Stimulated activated CD4-positive, alpha-beta T cell treated with anti-CD3 and anti-CD28 coated beads, Interleukin-15, amount 100 ng/mL, for 1 hour (primary cell): ENCODE data around the gene TUBD1.
"Not testable (repeated sequence)": the region's sequence is repeated elsewhere in the genome, so short reads cannot be mapped to it uniquely, and the experiment has no call there.

Source experiments
- DNase-seq, 2 donors: peaks; one replicate each; pipeline ENCODE4 v3.0.0-alpha.2; 2020; ENCODE audit warnings: low read depth in 1 of 2, low spot score in 1 of 2

TUBD1 gene, protein sequence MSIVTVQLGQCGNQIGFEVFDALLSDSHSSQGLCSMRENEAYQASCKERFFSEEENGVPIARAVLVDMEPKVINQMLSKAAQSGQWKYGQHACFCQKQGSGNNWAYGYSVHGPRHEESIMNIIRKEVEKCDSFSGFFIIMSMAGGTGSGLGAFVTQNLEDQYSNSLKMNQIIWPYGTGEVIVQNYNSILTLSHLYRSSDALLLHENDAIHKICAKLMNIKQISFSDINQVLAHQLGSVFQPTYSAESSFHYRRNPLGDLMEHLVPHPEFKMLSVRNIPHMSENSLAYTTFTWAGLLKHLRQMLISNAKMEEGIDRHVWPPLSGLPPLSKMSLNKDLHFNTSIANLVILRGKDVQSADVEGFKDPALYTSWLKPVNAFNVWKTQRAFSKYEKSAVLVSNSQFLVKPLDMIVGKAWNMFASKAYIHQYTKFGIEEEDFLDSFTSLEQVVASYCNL

DNA sequence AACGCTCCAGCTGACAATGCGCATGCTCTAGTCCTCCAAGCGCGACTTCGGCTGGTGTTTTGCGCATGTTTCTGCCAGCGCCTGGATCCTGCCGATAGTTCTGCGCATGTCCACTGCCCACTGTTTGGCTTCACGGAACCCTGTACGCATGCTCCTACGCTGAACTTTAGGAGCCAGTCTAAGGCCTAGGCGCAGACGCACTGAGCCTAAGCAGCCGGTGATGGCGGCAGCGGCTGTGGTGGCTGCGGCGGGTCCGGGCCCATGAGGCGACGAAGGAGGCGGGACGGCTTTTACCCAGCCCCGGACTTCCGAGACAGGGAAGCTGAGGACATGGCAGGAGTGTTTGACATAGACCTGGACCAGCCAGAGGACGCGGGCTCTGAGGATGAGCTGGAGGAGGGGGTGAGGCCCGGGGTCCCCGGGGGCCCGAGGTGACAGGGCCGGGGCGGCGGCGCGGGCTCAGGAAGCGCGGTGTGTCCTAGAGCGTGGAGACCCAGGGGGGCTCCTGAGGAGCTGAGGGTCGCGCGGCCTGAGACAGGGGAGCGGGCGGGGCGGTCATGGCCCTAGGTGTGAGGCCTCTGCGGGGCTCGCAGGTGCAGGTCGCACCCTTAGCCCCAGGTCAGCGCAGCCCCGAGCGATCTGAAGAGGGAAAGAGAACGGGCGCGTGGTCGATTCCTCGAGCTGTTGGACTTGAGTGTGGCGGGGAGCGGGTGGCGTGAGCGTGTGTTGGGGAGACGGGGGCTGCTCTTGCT, at the start of gene TUBD1, which contains the start of gene RPS6KB1:
TSS of gene TUBD1 (minus strand) at position 20 of the 752 bp plus-strand sequence. CDS start 1,941 bp downstream, outside the sequence.
TSS of gene RPS6KB1 (plus strand) at position 198 of the 752 bp plus-strand sequence. CDS start at position 262, 64 bp downstream.
- peak; percentile 85 to 93 for DNase-seq

DNA sequence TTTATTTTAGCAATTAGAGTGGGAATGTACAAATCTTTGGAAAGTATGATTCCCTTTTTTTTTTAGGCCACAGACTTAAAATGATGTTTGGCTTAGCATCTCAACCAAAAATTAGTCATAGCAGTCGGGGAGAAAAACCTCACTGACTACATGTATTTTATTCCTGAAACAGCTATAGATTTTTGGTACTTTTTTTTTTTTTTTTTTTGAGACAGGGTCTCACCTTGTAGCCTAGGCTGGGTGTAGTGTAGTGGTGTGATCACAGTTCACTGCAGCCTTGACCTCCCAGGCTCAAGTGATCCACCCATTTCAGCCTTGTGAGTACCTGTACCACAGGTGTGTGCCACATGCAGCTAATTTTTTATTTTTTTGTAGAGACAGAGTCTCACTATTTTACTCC, 48.4 kb upstream of the TUBD1 start:
- DNase-seq, result no peak

DNA sequence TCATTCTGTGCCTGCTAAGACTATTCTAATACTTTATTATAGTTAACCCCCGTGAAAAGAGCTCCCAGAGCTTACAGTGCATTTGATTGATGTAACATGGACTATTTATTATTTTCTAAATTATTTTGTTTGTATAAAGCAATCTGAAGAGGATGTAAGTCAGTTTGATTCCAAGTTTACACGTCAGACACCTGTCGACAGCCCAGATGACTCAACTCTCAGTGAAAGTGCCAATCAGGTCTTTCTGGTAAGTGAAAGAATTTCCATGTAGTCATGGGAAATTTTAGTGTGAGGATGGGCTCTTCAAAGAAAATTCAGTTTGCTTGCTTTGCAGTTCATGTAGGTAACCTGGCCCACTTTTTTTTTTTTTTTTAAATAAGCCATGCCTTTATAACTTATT, 48.0 kb upstream of the TUBD1 start:
- not testable (repeated sequence) for DNase-seq

GRCh38 chr17:59933317-59933716, 40.6 kb upstream of the TUBD1 start:
- DNase-seq, result not testable (repeated sequence)

GRCh38 chr17:59930768-59931167, 38.0 kb upstream of the TUBD1 start:
- not testable (repeated sequence) for DNase-seq

GRCh38 chr17:59930121-59930520, 37.4 kb upstream of the TUBD1 start:
- DNase-seq, result not testable (repeated sequence)

DNA sequence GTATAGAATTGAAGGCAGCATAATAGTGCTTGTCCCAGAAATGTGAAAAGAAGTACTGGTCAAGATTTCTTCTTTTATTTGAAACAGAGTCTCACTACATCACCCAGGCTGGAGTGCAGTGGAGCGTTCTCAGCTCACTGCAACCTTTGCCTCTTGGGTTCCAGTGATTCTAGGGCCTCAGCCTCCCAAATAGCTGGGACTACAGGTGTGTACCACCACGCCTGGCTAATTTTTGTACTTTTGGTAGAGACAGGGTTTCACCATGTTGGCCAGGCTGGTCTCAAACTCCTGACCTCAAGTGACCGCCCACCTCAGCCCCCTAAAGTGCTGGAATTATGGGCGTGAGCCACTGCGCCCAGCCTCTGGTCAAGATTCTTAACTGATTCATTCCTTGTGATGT, 27.9 kb upstream of the TUBD1 start:
- DNase-seq, result not testable (repeated sequence)

DNA sequence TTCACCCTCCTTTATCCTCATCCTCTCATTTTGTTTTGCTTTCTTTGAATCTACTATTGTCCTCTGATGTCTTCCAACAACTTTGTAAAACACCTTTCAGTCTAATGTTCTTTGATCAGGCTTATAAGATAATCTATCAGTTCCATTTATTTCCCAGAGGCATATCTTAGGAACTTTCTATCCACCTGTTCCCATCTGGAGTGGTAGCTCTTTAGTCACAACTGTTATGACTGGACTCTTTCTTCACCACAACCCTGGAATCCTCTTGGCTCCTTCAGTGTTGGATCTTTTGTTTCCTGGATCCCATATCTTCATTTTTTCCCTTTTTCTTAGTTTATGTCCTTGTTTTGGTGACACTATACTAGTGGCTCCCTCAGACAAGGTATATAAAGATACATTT, 23.7 kb upstream of the TUBD1 start:
- no peak for DNase-seq

DNA sequence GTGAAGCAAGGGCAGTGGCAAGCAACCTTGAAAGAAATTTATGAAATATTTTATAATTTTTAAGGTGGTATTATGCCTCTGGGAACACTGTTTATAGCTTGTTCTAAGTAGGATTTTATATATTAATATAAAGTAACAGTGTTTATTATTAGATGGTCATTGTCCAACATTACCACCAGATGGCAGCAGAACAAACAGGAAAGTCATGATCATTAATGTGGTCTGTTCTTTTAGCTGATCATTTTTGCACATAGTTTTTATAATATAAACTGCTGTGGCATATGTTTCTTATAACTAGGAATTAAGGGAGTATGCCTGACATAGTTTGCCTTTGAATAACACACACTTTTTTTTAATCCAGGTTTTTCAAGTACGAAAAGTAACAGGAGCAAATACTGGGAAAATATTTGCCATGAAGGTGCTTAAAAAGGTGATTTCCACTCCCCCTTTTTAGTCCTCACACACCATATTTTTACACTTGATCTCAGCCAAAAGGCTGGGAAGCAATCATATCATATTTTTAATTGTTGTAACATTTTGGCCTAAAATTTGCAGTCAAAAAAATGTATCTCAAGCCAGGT, 21.6 kb upstream of the TUBD1 start:
- no peak for DNase-seq

- DNase-seq, result no peak
Measured at GRCh38 chr17:59907467-59907866, 14.7 kb upstream of the TUBD1 start.

- DNase-seq, result no peak
Measured at GRCh38 chr17:59903455-59903854, 10.7 kb upstream of the TUBD1 start.

DNA sequence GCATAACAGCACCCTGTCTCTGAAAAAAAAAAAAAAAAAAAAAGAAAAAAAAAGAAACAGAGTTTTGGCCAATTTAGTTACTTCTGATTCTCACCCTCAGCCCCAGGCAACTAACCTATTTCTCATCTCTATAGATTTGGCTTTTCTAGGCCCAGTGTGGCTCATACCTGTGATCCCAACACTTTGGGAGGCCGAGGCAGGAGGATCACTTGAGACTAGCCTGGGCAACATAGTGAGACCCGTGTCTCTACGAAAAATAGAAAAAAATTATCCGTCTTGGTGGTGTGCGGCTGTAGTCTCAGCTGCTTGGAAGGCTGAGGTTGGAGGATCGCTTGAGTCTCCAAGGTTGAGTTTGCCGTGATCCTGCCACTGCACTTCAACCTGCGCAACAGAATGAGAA, 8.9 kb upstream of the TUBD1 start:
- no peak for DNase-seq

DNA sequence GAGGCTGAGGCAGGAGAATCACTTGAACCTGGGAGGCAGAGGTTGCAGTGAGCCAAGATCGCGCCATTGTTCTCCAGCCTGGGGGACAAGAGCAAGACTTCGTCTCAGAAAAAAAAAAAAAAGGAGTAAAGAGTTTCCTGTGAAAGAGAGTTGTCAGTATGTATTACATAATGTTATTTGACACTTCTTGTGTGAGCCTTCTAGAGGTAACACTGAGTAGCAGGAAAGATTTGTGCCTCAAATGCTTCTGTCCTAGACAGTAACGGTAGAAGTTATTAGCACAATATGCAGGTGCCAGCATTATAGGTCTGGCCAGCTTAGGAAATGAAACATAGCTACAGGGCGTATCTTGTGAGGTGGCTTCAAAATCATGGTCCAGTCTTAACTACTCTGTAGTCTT, 6.4 kb upstream of the TUBD1 start:
- no peak for DNase-seq

- no peak for DNase-seq
Measured at GRCh38 chr17:59897090-59897489, 4.3 kb upstream of the TUBD1 start.

DNA sequence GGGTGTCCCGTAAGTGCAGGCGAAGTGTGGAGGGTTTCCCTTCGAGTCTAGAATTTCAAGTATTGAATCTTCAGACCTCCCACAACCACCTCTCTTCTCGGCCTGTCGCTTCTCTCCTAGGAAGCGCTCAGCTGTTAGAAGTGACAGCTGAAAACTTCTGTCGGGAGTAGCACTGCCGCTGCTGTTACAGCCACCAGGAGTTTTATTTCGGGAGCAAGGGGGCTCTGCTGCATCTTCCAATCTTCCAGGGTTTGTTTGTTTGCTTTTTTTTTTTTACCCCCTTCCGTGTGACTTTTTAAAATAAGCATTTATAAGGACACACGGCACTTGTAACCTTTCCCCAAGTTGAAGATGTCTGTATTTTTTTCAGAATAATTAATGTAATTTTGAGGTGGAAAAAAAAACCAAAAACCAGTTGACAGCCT, 945 bp upstream of the TUBD1 start:
- no peak for DNase-seq

DNA sequence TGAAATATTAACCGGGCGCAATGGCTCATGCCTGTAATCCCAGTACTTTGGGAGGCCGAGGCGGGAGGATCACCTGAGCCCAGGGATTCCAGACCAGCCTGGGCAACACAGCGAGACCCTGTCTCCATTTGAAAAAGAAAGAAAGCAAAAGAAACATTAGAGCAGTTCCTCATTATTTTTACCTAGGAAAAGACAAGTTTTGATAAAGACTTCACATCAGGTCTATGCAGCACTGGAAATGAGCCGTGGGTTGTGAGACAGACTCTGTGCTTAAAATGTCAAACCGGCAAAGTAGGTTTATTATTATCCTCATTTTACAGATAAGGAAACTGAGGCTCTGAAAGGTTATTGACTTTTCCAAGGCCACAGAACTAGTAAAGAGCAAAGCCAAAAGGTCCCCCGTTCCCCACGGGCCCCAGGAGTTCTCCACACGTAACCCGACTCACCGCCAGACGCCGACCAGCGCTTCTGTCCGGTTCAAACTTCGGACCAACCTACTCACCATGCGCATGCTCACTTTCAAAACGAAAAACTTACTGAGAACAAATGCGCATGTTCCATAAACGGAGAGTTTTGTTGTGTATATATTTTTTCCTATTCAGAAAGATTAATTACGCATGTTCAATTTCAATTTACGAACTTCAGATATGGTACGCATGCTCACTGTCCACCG, 356 bp downstream of the TUBD1 start:
- no peak for DNase-seq

GRCh38 chr17:59890720-59891119, 2.0 kb downstream of the TUBD1 start:
- DNase-seq, result no peak

GRCh38 chr17:59888145-59888750, 4.5 kb downstream of the TUBD1 start:
- DNase-seq, result no peak

DNA sequence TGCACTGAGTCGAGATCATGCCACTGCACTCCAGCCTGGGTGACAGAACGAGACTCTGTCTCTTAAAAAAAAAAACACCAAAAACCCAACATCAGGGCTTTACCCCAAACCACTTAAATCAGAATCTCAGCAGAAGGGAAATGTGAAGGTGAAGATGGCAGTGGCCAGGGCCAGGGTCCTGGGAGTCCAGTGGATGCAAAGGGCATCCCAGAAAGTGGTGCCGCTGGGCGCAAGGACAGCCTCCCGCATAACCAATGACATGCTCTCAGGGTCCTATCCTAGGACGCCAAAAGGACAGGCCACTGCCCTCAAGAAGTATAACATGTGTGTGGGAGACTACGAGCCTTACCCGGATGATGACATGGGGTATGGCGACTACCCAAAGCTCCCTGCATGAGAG, 7.9 kb downstream of the TUBD1 start:
- DNase-seq, result no peak

- DNase-seq, result no peak
Measured at GRCh38 chr17:59878624-59879023, 14.1 kb downstream of the TUBD1 start.

DNA sequence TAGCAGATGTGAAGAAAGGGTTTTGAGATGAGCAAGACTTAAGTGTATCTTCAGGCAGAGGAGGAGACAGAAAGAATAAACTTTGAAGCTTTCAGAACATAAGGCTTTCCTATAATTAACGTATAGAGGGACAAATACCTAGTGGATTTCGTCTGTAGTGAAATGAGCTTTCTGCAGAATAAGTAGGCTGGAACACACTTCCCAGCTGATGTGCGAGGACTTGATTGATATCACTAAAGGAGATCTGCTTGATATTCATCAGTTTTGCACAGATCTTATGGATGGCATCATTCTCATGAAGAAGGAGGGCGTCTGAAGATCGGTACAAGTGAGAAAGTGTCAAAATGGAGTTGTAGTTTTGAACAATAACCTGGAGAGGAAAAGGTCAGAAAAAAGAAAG, 14.8 kb downstream of the TUBD1 start:
- DNase-seq, result no peak
